H1 (cell line): ENCODE measurements around the gene SPG11. TPM values are rescaled to one million over a fixed set of nuclear protein-coding genes. Genes with fewer than 3 reads are reported as not detected.

ENCODE experiments used
- CTCF ChIA-PET: fragments of 300-600 bp; sonication (Branson Sonifier 250); formaldehyde crosslinking; loops from one replicate; lab custom pipeline; 2021; ENCODE audit not compliant: partially characterized antibody; lab: Charles Lee
- POLR2A ChIA-PET: fragments of 300-600 bp; sonication (Branson Sonifier 250); formaldehyde crosslinking; loops from one replicate; lab custom pipeline; 2021; ENCODE audit warnings: inconsistent platforms; ENCODE audit not compliant: partially characterized antibody; lab: Charles Lee
- DNase-seq, 2 experiments: peaks; one replicate each; pipeline versions ENCODE4 v3.0.0 to v3.0.0-alpha.2; 2010 to 2022; ENCODE audit warnings: low spot score in 2 of 2, low read depth in 1 of 2, mixed read lengths in 1 of 2
- FAIRE-seq: peaks from 2 replicates; lab custom pipeline; 2011; peaks lifted over from hg19 to GRCh38; lab: Jason Lieb, UNC
- H2AFZ ChIP-seq: 2 replicates; pipeline ENCODE4 v1.8.1; 2012; ENCODE audit warnings: low read length, inconsistent platforms
- H2AK5ac ChIP-seq: 2 replicates; pipeline ENCODE4 v1.6.1; 2013; ENCODE audit warnings: low read depth, low read length
- H2BK120ac ChIP-seq: replicated peaks from 2 replicates; pipeline ENCODE3; 2013; ENCODE audit warnings: low read depth, low read length, inconsistent platforms
- H2BK12ac ChIP-seq: 2 replicates; pipeline ENCODE4 v1.6.1; 2013; ENCODE audit warnings: low read depth, low read length
- H2BK15ac ChIP-seq: 2 replicates; pipeline ENCODE4 v1.6.1; 2013; ENCODE audit warnings: low read length
- H2BK20ac ChIP-seq: 2 replicates; pipeline ENCODE4 v1.6.1; 2013; ENCODE audit warnings: low read length
- H2BK5ac ChIP-seq: 2 replicates; pipeline ENCODE4 v1.6.1; 2013; ENCODE audit warnings: low read depth, low read length
- H3K14ac ChIP-seq: 2 replicates; pipeline ENCODE4 v1.6.1; 2013; ENCODE audit warnings: inconsistent platforms; ENCODE audit not compliant: insufficient read length
- H3K18ac ChIP-seq: 2 replicates; pipeline ENCODE4 v1.6.1; 2013; ENCODE audit warnings: low read length; ENCODE audit errors: extremely low read depth
- H3K23ac ChIP-seq: 2 replicates; pipeline ENCODE4 v1.6.1; 2013; ENCODE audit warnings: inconsistent platforms; ENCODE audit not compliant: insufficient read length
- H3K23me2 ChIP-seq: 2 replicates; pipeline ENCODE4 v1.6.1; 2013; ENCODE audit warnings: low read depth, low read length
- H3K27ac ChIP-seq: 2 replicates; pipeline ENCODE4 v1.6.1; 2011; ENCODE audit warnings: low read depth, low read length, inconsistent platforms
- H3K27me3 ChIP-seq, 4 experiments: replicated peaks in 1 of 4; 1 replicate in 1 of 4; 2 replicates in 3 of 4; pipeline versions ENCODE4 v1.6.1 to v1.8.1; 2011 to 2013; ENCODE audit warnings: low read length in 3 of 4, mild to moderate bottlenecking in 3 of 4, inconsistent platforms in 2 of 4, mixed read lengths in 2 of 4, moderate library complexity in 1 of 4; ENCODE audit not compliant: control insufficient read depth in 3 of 4, insufficient read depth in 3 of 4; ENCODE audit errors: extremely low read depth in 1 of 4
- H3K36me3 ChIP-seq, 4 experiments: 2 replicates each; pipeline versions ENCODE4 v1.6.1 to v1.8.1; 2011 to 2013; ENCODE audit warnings: mild to moderate bottlenecking in 4 of 4, low read length in 3 of 4, moderate library complexity in 2 of 4, control low read depth in 1 of 4, inconsistent platforms in 1 of 4; ENCODE audit not compliant: insufficient read depth in 4 of 4, control insufficient read depth in 2 of 4
- H3K4ac ChIP-seq: replicated peaks from 2 replicates; pipeline ENCODE3; 2013; ENCODE audit warnings: low read length, low read depth, mixed read lengths, inconsistent platforms; ENCODE audit not compliant: insufficient read length
- H3K4me1 ChIP-seq, 4 experiments: replicated peaks in 1 of 4; 1 replicate in 1 of 4; 2 replicates in 3 of 4; pipeline versions ENCODE4 v1.6.1 to v1.8.1; 2011 to 2013; ENCODE audit warnings: low read length in 3 of 4, inconsistent platforms in 2 of 4, mixed read lengths in 1 of 4; ENCODE audit not compliant: insufficient read depth in 4 of 4, control insufficient read depth in 3 of 4
- H3K4me2 ChIP-seq, 2 experiments: 2 replicates each; pipeline versions ENCODE4 v1.6.1 to v1.8.1; 2011 to 2013; ENCODE audit warnings: low read depth in 2 of 2, low read length in 2 of 2, control low read depth in 1 of 2, inconsistent platforms in 1 of 2, mild to moderate bottlenecking in 1 of 2; ENCODE audit not compliant: insufficient read depth in 1 of 2
- H3K4me3 ChIP-seq, 4 experiments: fragments of 200-600, 300-600 bp in 1 of 4; sonication (generic), shearing (Covaris generic), sonication (Bioruptor Twin) in 1 of 4; 2 replicates each; pipeline versions ENCODE4 v1.5.1 to v1.8.1; 2011 to 2016; ENCODE audit warnings: low read length in 4 of 4, low read depth in 3 of 4, control low read depth in 2 of 4, inconsistent platforms in 2 of 4, mild to moderate bottlenecking in 2 of 4, mixed read lengths in 1 of 4, moderate library complexity in 1 of 4; ENCODE audit not compliant: insufficient read depth in 2 of 4; ENCODE audit errors: extremely low read depth in 1 of 4
- H3K56ac ChIP-seq: replicated peaks from 2 replicates; pipeline ENCODE3; 2013; ENCODE audit warnings: low read depth, mild to moderate bottlenecking, mixed read lengths, low read length, inconsistent platforms; ENCODE audit not compliant: insufficient read length
- H3K79me1 ChIP-seq: 2 replicates; pipeline ENCODE4 v1.6.1; 2013; ENCODE audit warnings: low read depth, low read length, control low read depth
- H3K79me2 ChIP-seq, 2 experiments: 2 replicates each; pipeline versions ENCODE4 v1.6.1 to v1.8.1; 2012 to 2013; ENCODE audit warnings: low read length in 2 of 2, mild to moderate bottlenecking in 2 of 2, inconsistent platforms in 1 of 2; ENCODE audit not compliant: insufficient read depth in 2 of 2, control insufficient read depth in 1 of 2
- H3K9ac ChIP-seq, 4 experiments: replicated peaks in 1 of 4; 1 replicate in 1 of 4; 2 replicates in 3 of 4; pipeline versions ENCODE4 v1.6.1 to v1.8.1; 2011 to 2013; ENCODE audit warnings: low read depth in 3 of 4, low read length in 3 of 4, control low read depth in 2 of 4, mild to moderate bottlenecking in 2 of 4, moderate library complexity in 2 of 4, inconsistent platforms in 1 of 4; ENCODE audit errors: extremely low read depth in 1 of 4
- H3K9me3 ChIP-seq, 2 experiments: 2 replicates each; pipeline versions ENCODE4 v1.6.1 to v1.8.1; 2012 to 2013; ENCODE audit warnings: mild to moderate bottlenecking in 2 of 2, moderate library complexity in 2 of 2, control low read depth in 1 of 2, inconsistent platforms in 1 of 2, low read depth in 1 of 2, low read length in 1 of 2, mixed read lengths in 1 of 2; ENCODE audit not compliant: insufficient read depth in 2 of 2
- H4K20me1 ChIP-seq, 2 experiments: replicated peaks in 1 of 2; 2 replicates each; pipeline versions ENCODE3 to v1.8.1; 2011 to 2013; ENCODE audit warnings: inconsistent platforms in 2 of 2, low read length in 2 of 2, mild to moderate bottlenecking in 1 of 2; ENCODE audit not compliant: insufficient read depth in 2 of 2, control insufficient read depth in 1 of 2
- H4K5ac ChIP-seq: 2 replicates; pipeline ENCODE4 v1.6.1; 2013; ENCODE audit warnings: low read length, low read depth, mixed read lengths, inconsistent platforms; ENCODE audit not compliant: insufficient read length
- H4K8ac ChIP-seq: 2 replicates; pipeline ENCODE4 v1.8.0; 2013; ENCODE audit warnings: mild to moderate bottlenecking, moderate library complexity, low read length, inconsistent platforms; ENCODE audit not compliant: insufficient read depth; ENCODE audit errors: extremely low read depth
- H4K91ac ChIP-seq: replicated peaks from 2 replicates; pipeline ENCODE3; 2013; ENCODE audit warnings: low read length, mixed read lengths, inconsistent platforms; ENCODE audit not compliant: insufficient read length
- ATF2 ChIP-seq: IDR thresholded peaks from 2 replicates; pipeline ENCODE4 v1.6.1; 2012; ENCODE audit warnings: low read length, inconsistent platforms
- BRCA1 ChIP-seq: IDR thresholded peaks from 2 replicates; pipeline ENCODE4 v1.6.1; 2012; ENCODE audit warnings: low read depth, low read length, improper control_type of control experiment
- CREB1 ChIP-seq: IDR thresholded peaks from 2 replicates; pipeline ENCODE4 v1.6.1; 2012; ENCODE audit warnings: inconsistent platforms
- CTBP2 ChIP-seq: IDR thresholded peaks from 2 replicates; pipeline ENCODE4 v1.7.0; 2011; ENCODE audit warnings: borderline replicate concordance, mild to moderate bottlenecking, moderate library complexity, mixed read lengths, low read length; ENCODE audit not compliant: insufficient read depth, insufficient read length
- KDM1A ChIP-seq: fragments of 200-600, 300-600 bp; sonication (generic); IDR thresholded peaks from 2 replicates; pipeline ENCODE4 v1.7.1; 2016; ENCODE audit warnings: mild to moderate bottlenecking, low read length, borderline replicate concordance
- RBBP5 ChIP-seq: IDR thresholded peaks from 2 replicates; pipeline ENCODE4 v1.7.1; 2012; ENCODE audit warnings: low read depth, mild to moderate bottlenecking, inconsistent platforms, low read length, moderate library complexity, borderline replicate concordance
- RXRA ChIP-seq: IDR thresholded peaks from 2 replicates; pipeline ENCODE4 v1.6.1; 2011; ENCODE audit warnings: low read depth, mild to moderate bottlenecking, low read length, moderate library complexity; ENCODE audit not compliant: insufficient read depth
- SIRT6 ChIP-seq: IDR thresholded peaks from one replicate; pipeline ENCODE4 v1.7.1; 2012; ENCODE audit warnings: low read length, inconsistent platforms
- TBP ChIP-seq: IDR thresholded peaks from 2 replicates; pipeline ENCODE4 v1.6.1; 2011; ENCODE audit warnings: low read depth, low read length, improper control_type of control experiment
- USF2 ChIP-seq: IDR thresholded peaks from 2 replicates; pipeline ENCODE4 v1.6.1; 2011; ENCODE audit warnings: low read length, improper control_type of control experiment
- WGBS, 2 experiments: shearing (Covaris generic) in 1 of 2; methylation state at CpG; one replicate each; pipeline versions ENCODE4 v1.1.6 to v1.1.7; 2013 to 2015; ENCODE audit warnings: low lambda C conversion rate in 2 of 2, mixed read lengths in 2 of 2, inconsistent platforms in 1 of 2, low coverage in 1 of 2, missing lambda C conversion rate in 1 of 2; ENCODE audit not compliant: insufficient replicate concordance in 2 of 2, insufficient coverage in 1 of 2, insufficient read length in 1 of 2; ENCODE audit errors: extremely low coverage in 1 of 2, missing lambda C conversion rate in 1 of 2; 5-methylcytosine and 5-hydroxymethylcytosine counted together
- polyA plus RNA-seq, 7 experiments: library from polyadenylated mRNA; depleted of rRNA in 3 of 7; stranded (reverse) in 5 of 7; unstranded in 2 of 7; fragments of >200 nt in 5 of 7; fragments of 200-250 nt in 2 of 7; gene quantifications; 1 replicate in 5 of 7; 2 replicates in 1 of 7; 4 replicates in 1 of 7; pipeline versions ENCODE4 v1.2.1 to v1.2.3, GENCODE V29; 2011 to 2013; ENCODE audit warnings: missing spikeins in 2 of 7, mixed read lengths in 2 of 7
- total RNA-seq: library from RNA; stranded (reverse); fragmentation: NEBNext Ultra II Directional; extraction: Animal tissue kit (Norgen Biotek cat#: 25700); gene quantifications from 2 replicates; pipeline ENCODE4 v1.2.1, GENCODE V29; 2021

Gene SPG11
- total and polyA plus RNA-seq, 2 of the 8 experiments (the other 6 are each of a cell fraction or from before 2014, with no cell fraction given), result 37.1 to 38.6 TPM

- Histone ChIP-seq H2BK20ac (no peak overlapping the region), H3K27ac (no peak overlapping the region), H4K8ac (no peak overlapping the region), H2BK15ac (no peak overlapping the region), H4K20me1 (no peaks in the 10 kb centered on the region), H3K9me3 (no peaks in the 10 kb centered on the region), H3K14ac (no peak overlapping the region), H2AK5ac (no peak overlapping the region), H2BK12ac (no peak overlapping the region), H3K23me2 (no peaks in the 10 kb centered on the region), H3K4ac (no peak overlapping the region), H3K4me1 (0 out of 7 replicates have a peak, but pooled peaks cover 0 to 3% (median 0%) of the 10 kb centered on the region in 4 experiments), H2BK120ac (no peak overlapping the region), H3K36me3 (peaks cover 0 to 11% (median 1%) of the 10 kb centered on the region in 4 experiments; a peak in 2 of 8 replicates), H3K4me2 (no peak overlapping the region), H3K27me3 (no peaks in the 10 kb centered on the region), H2AFZ (no peak overlapping the region), H4K5ac (no peak overlapping the region), H4K91ac (no peak overlapping the region), H2BK5ac (no peak overlapping the region), H3K79me2 (no peaks in the 10 kb centered on the region), H3K4me3 (no peak overlapping the region), H3K23ac (no peak overlapping the region), H3K18ac (no peak overlapping the region), H3K9ac (no peak overlapping the region), H3K79me1 (no peaks in the 10 kb centered on the region; the same call in none of the 2 replicates), H3K56ac (no peak overlapping the region)
- POLR2A ChIA-PET, result interaction anchor here (0.7 to 2.2 kb wide), 4 partner anchors 16 to 103 kb away, joined by 3 to 9 read pairs (median 6); partner anchors contain the start of gene CTDSPL2
- DNase-seq (no peak), FAIRE-seq (no peak)
- 88% methylated on average over 3 of the region's 3 CpGs; no CpG with 5 or more reads in 1 of the 2 experiments for WGBS, 2 experiments
- CTCF ChIA-PET, result interaction anchor here (1.0 to 1.4 kb wide), 2 partner anchors 10 to 29 kb away, joined by 3 to 5 read pairs; no protein-coding TSS in a partner anchor
- TF ChIP-seq ATF2, result no peak
- TF ChIP-seq RBBP5, result no peak
- TF ChIP-seq RXRA, result no peak
- TF ChIP-seq KDM1A, result no peak
- TF ChIP-seq BRCA1, result no peak
- no peak for TF ChIP-seq SIRT6
- TF ChIP-seq TBP, result no peak
- no peak for TF ChIP-seq USF2
- TF ChIP-seq CTBP2, result no peak
- TF ChIP-seq CREB1, result no peak
These were observed 132.8 kb downstream of the SPG11 start for GRCh38 chr15:44530653-44531052.
